Lung (tissue), 12 donors: ENCODE measurements around the gene SNED1. TPM values are rescaled to one million over a fixed set of nuclear protein-coding genes. Genes with fewer than 3 reads are reported as not detected.

ENCODE experiments used
- ATAC-seq: fragments of 200-7000 bp; cut with Tn5 transposase; one replicate; pipeline ENCODE4 v1.9.1; 2020; ENCODE audit warnings: moderate number of reproducible peaks; ENCODE audit not compliant: insufficient read depth, low FRiP score
- DNase-seq, 3 donors: peaks; one replicate each; pipeline ENCODE4 v3.0.0-alpha.2; 2013 to 2017
- H3K27ac ChIP-seq, 2 donors: one replicate each; pipeline ENCODE4 v1.5.1; 2013; ENCODE audit warnings: mild to moderate bottlenecking in 2 of 2, moderate library complexity in 2 of 2, control low read depth in 1 of 2, inconsistent platforms in 1 of 2, low read depth in 1 of 2, low read length in 1 of 2
- H3K27me3 ChIP-seq, 3 donors: one replicate each; pipeline ENCODE4 v1.5.1; 2013; ENCODE audit warnings: low read length in 2 of 3; ENCODE audit not compliant: control insufficient read depth in 3 of 3, insufficient read depth in 3 of 3
- H3K36me3 ChIP-seq, 4 donors: one replicate each; pipeline ENCODE4 v1.5.1; 2013; ENCODE audit warnings: low read length in 4 of 4, mild to moderate bottlenecking in 1 of 4, moderate library complexity in 1 of 4; ENCODE audit not compliant: control insufficient read depth in 4 of 4, insufficient read depth in 4 of 4
- H3K4me1 ChIP-seq, 5 donors: one replicate each; pipeline ENCODE4 v1.5.1; 2013; ENCODE audit warnings: low read length in 5 of 5, mild to moderate bottlenecking in 2 of 5, moderate library complexity in 1 of 5; ENCODE audit not compliant: control insufficient read depth in 5 of 5, insufficient read depth in 5 of 5
- H3K4me3 ChIP-seq: one replicate; pipeline ENCODE4 v1.5.1; 2013; ENCODE audit warnings: mild to moderate bottlenecking, control low read depth, moderate library complexity
- H3K9ac ChIP-seq, 2 donors: one replicate each; pipeline ENCODE4 v1.5.1; 2013; ENCODE audit warnings: low read length in 2 of 2, control low read depth in 1 of 2; ENCODE audit not compliant: insufficient read depth in 1 of 2
- H3K9me3 ChIP-seq, 4 donors: one replicate each; pipeline ENCODE4 v1.5.1; 2013; ENCODE audit warnings: low read length in 3 of 4, mild to moderate bottlenecking in 1 of 4, moderate library complexity in 1 of 4; ENCODE audit not compliant: control insufficient read depth in 4 of 4, insufficient read depth in 3 of 4
- CTCF ChIP-seq: IDR thresholded peaks from 2 replicates; pipeline ENCODE4 v1.5.1; 2012; ENCODE audit warnings: mild to moderate bottlenecking; ENCODE audit errors: control extremely low read depth, extremely low read depth
- WGBS, 2 donors: extraction: QIAGEN DNeasy Blood & Tissue Kit; methylation state at CpG; one replicate each; pipeline ENCODE4 v1.1.7; 2013; 5-methylcytosine and 5-hydroxymethylcytosine counted together
- polyA plus RNA-seq, 2 donors: library from polyadenylated mRNA; stranded (reverse); fragments of 200-250 nt; gene quantifications; one replicate each; pipeline ENCODE4 v1.2.1, GENCODE V29; 2013
- total RNA-seq, 2 donors: library from RNA; depleted of rRNA in 1 of 2; stranded (reverse); fragments of >200 nt in 1 of 2; gene quantifications; one replicate each; pipeline ENCODE4 v1.2.1, GENCODE V29; 2014 to 2021
- donor health status: control.
- donor health status: control.
- donor health status: Bipolar disorder and iron deficiency.
- donor health status: healthy.
- donor health status: DM: yes; HTN: yes; CAD: no.

Gene SNED1
- total and polyA plus RNA-seq, 4 donors: 5.9 to 74.6 (median 34.7) TPM

GRCh38 chr2:241000831-241001321, 2.5 kb downstream of the SNED1 start:
- Histone ChIP-seq H3K9ac (peak overlapping the region in 1 of 2 donors; percentile 3), H3K27me3 (no peaks in the 10 kb centered on the region), H3K4me1 (peaks cover 0 to 49% (median 40%) of the 10 kb centered on the region in 5 donors), H3K27ac (peak overlapping the region in 1 of 2 donors; percentile 72), H3K36me3 (peaks cover 0 to 40% (median 18%) of the 10 kb centered on the region in 4 donors), H3K4me3 (no peak overlapping the region), H3K9me3 (peaks cover 2 to 21% (median 10%) of the 10 kb centered on the region in 4 donors)
- no peak for ATAC-seq
- no peak for TF ChIP-seq CTCF
- peak in 1 of 3 donors; percentile 13 for DNase-seq
- WGBS, 2 donors: 74 to 91% methylated on average over 9 of the region's 9 CpGs

- WGBS, 2 donors: 85 to 92% methylated on average over 21 of the region's 21 CpGs
- peak overlapping the region in 1 of 2 donors; percentile 3 for H3K9ac ChIP-seq
- peaks cover 2 to 23% (median 10%) of the 10 kb centered on the region in 4 donors for H3K9me3 ChIP-seq
- ATAC-seq (no peak), DNase-seq (peak in 1 of 3 donors; percentile 10)
- peak overlapping the region in 1 of 2 donors; percentile 72 for H3K27ac ChIP-seq
- peaks cover 0 to 40% (median 18%) of the 10 kb centered on the region in 4 donors for H3K36me3 ChIP-seq
- no peaks in the 10 kb centered on the region for H3K27me3 ChIP-seq
- TF ChIP-seq CTCF: no peak
- H3K4me1 ChIP-seq: peaks cover 0 to 41% (median 34%) of the 10 kb centered on the region in 5 donors
- no peak overlapping the region for H3K4me3 ChIP-seq
These were observed 3.2 kb downstream of the SNED1 start for GRCh38 chr2:241001413-241002274.

GRCh38 chr2:241002275-241003046, 4.0 kb downstream of the SNED1 start:
- Histone ChIP-seq H3K4me3 (no peak overlapping the region), H3K4me1 (peaks cover 0 to 33% (median 27%) of the 10 kb centered on the region in 5 donors), H3K27me3 (no peaks in the 10 kb centered on the region), H3K27ac (no peak overlapping the region), H3K36me3 (peaks cover 0 to 40% (median 18%) of the 10 kb centered on the region in 4 donors), H3K9me3 (peaks cover 2 to 23% (median 10%) of the 10 kb centered on the region in 4 donors), H3K9ac (no peak overlapping the region)
- WGBS, 2 donors: 85 to 88% methylated on average over 11 of the region's 11 CpGs
- ATAC-seq (no peak), DNase-seq (peak in 1 of 3 donors; percentile 10)
- TF ChIP-seq CTCF: no peak
